ENCODE measurements around the gene ZNF836. TPM values are rescaled to one million over a fixed set of nuclear protein-coding genes. Genes with fewer than 3 reads are reported as not detected.

Gene ZNF836
- total and polyA plus RNA-seq, 9 of the 15 experiments (the other 6 are each of a cell fraction or from before 2014, with no cell fraction given), result 0.24 to 0.69 (median 0.64) TPM; not detected in 2

GRCh38 chr19:52189735-52190486 lies 18.5 kb upstream of the ZNF836 start, which contains the start of gene PPP2R1A (continued):
- TF ChIP-seq, protein P1, sequence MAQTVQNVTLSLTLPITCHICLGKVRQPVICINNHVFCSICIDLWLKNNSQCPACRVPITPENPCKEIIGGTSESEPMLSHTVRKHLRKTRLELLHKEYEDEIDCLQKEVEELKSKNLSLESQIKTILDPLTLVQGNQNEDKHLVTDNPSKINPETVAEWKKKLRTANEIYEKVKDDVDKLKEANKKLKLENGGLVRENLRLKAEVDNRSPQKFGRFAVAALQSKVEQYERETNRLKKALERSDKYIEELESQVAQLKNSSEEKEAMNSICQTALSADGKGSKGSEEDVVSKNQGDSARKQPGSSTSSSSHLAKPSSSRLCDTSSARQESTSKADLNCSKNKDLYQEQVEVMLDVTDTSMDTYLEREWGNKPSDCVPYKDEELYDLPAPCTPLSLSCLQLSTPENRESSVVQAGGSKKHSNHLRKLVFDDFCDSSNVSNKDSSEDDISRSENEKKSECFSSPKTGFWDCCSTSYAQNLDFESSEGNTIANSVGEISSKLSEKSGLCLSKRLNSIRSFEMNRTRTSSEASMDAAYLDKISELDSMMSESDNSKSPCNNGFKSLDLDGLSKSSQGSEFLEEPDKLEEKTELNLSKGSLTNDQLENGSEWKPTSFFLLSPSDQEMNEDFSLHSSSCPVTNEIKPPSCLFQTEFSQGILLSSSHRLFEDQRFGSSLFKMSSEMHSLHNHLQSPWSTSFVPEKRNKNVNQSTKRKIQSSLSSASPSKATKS (CRISPR knock-in tag; IDR thresholded peaks at IDR 0.05), result no peak
- TF ChIP-seq TAF7 (tag; IDR thresholded peaks at IDR 0.05) (peak; percentile 98), ZFX (CRISPR knock-in tag; IDR thresholded peaks at IDR 0.05) (peak; percentile 85), CBX3 (IDR thresholded peaks at IDR 0.05; ENCODE audit: borderline replicate concordance in 1 of 2, low read length in 2 of 2) (no peak), MXI1 (IDR thresholded peaks at IDR 0.05; ENCODE audit: low read depth, low read length) (peak; percentile 99), ATF7 (IDR thresholded peaks at IDR 0.05) (peak; percentile 71), TGIF2 (CRISPR knock-in tag; IDR thresholded peaks at IDR 0.05) (no peak), ZNF707 (CRISPR knock-in tag; conservative IDR thresholded peaks at IDR 0.05) (no peak), TRIM25 (IDR thresholded peaks at IDR 0.05; ENCODE audit: borderline replicate concordance) (no peak), HSF4 (CRISPR knock-in tag; IDR thresholded peaks at IDR 0.05; ENCODE audit: borderline replicate concordance) (no peak), ASH1L (IDR thresholded peaks at IDR 0.05; ENCODE audit: borderline replicate concordance, low read depth, partially characterized antibody) (peak; percentile 74), ZNF57 (CRISPR knock-in tag; IDR thresholded peaks at IDR 0.05) (no peak), ZSCAN32 (CRISPR knock-in tag; IDR thresholded peaks at IDR 0.05) (no peak), MTF1 (CRISPR knock-in tag; IDR thresholded peaks at IDR 0.05; ENCODE audit: borderline replicate concordance) (no peak), ESRRB (CRISPR knock-in tag; IDR thresholded peaks at IDR 0.05; ENCODE audit: borderline replicate concordance) (no peak), MAZ (CRISPR knock-in tag; conservative IDR thresholded peaks at IDR 0.05 in 1 of 2, IDR thresholded peaks at IDR 0.05 in 1 of 2) (peak; percentile 82 to 92), L3MBTL2 (IDR thresholded peaks at IDR 0.05) (peak; percentile 33; the same call in 1 of the 2 replicates), ZNF583 (CRISPR knock-in tag; IDR thresholded peaks at IDR 0.05) (0 out of 2 replicates have a peak, but pooled peaks have one; percentile 39), NR4A1 (CRISPR knock-in tag; IDR thresholded peaks at IDR 0.05) (peak; percentile 67; the same call in 1 of the 2 replicates), NR4A1 (tag; IDR thresholded peaks at IDR 0.05) (peak; percentile 69; the same call in 1 of the 2 replicates)
- TF ChIP-seq, protein P2, sequence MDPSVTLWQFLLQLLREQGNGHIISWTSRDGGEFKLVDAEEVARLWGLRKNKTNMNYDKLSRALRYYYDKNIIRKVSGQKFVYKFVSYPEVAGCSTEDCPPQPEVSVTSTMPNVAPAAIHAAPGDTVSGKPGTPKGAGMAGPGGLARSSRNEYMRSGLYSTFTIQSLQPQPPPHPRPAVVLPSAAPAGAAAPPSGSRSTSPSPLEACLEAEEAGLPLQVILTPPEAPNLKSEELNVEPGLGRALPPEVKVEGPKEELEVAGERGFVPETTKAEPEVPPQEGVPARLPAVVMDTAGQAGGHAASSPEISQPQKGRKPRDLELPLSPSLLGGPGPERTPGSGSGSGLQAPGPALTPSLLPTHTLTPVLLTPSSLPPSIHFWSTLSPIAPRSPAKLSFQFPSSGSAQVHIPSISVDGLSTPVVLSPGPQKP (CRISPR knock-in tag; IDR thresholded peaks at IDR 0.05), result no peak
- TF ChIP-seq, protein P3, sequence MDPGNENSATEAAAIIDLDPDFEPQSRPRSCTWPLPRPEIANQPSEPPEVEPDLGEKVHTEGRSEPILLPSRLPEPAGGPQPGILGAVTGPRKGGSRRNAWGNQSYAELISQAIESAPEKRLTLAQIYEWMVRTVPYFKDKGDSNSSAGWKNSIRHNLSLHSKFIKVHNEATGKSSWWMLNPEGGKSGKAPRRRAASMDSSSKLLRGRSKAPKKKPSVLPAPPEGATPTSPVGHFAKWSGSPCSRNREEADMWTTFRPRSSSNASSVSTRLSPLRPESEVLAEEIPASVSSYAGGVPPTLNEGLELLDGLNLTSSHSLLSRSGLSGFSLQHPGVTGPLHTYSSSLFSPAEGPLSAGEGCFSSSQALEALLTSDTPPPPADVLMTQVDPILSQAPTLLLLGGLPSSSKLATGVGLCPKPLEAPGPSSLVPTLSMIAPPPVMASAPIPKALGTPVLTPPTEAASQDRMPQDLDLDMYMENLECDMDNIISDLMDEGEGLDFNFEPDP (CRISPR knock-in tag; IDR thresholded peaks at IDR 0.05), result no peak

Measured in K562 (cell line).